Stomach (tissue), 4 donors: ENCODE results near the gene ATP6AP1.

ENCODE experiments used
- POLR2A ChIP-seq, 4 donors: fragments of 450-650 bp; IDR thresholded peaks; one replicate each; pipeline ENCODE4 v1.6.1; 2016; ENCODE audit warnings: antibody characterized with exemption in 4 of 4, control low read depth in 2 of 4, mild to moderate bottlenecking in 1 of 4, moderate library complexity in 1 of 4
- TF ChIP-seq, protein P1 (sequence below), 7 experiments: fragments of 450-650 bp in 4 of 7; fragments of 200-600 bp in 3 of 7; sonication (generic) in 3 of 7; IDR thresholded peaks; one replicate each; pipeline ENCODE4 v1.5.1; 2016 to 2019; ENCODE audit warnings: antibody characterized with exemption in 7 of 7, control low read depth in 2 of 7, mild to moderate bottlenecking in 1 of 7

- TF ChIP-seq, protein P1, sequence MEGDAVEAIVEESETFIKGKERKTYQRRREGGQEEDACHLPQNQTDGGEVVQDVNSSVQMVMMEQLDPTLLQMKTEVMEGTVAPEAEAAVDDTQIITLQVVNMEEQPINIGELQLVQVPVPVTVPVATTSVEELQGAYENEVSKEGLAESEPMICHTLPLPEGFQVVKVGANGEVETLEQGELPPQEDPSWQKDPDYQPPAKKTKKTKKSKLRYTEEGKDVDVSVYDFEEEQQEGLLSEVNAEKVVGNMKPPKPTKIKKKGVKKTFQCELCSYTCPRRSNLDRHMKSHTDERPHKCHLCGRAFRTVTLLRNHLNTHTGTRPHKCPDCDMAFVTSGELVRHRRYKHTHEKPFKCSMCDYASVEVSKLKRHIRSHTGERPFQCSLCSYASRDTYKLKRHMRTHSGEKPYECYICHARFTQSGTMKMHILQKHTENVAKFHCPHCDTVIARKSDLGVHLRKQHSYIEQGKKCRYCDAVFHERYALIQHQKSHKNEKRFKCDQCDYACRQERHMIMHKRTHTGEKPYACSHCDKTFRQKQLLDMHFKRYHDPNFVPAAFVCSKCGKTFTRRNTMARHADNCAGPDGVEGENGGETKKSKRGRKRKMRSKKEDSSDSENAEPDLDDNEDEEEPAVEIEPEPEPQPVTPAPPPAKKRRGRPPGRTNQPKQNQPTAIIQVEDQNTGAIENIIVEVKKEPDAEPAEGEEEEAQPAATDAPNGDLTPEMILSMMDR (IDR thresholded peaks at IDR 0.05), result no peak
- TF ChIP-seq POLR2A (IDR thresholded peaks at IDR 0.05), result no peak
Measured at GRCh38 chrX:154432210-154432609, 3.7 kb downstream of the ATP6AP1 start.
